Keratinocyte (primary cell): Measurements from ENCODE around the gene HRK.

Source experiments
- EZH2 ChIP-seq: IDR thresholded peaks from one replicate; pipeline ENCODE4 v1.6.1; 2012; ENCODE audit warnings: inconsistent platforms, mild to moderate bottlenecking, low read length, moderate library complexity
- TF ChIP-seq, protein P1 (sequence below), 3 experiments: IDR thresholded peaks in 1 of 3; conservative IDR thresholded peaks in 1 of 3; optimal IDR thresholded peaks in 1 of 3; 2 replicates in 2 of 3; 3 replicates in 1 of 3; pipeline versions ENCODE3 to v1.5.1; 2011; ENCODE audit warnings: low read length in 3 of 3, mild to moderate bottlenecking in 3 of 3, moderate library complexity in 2 of 3, control low read depth in 1 of 3, inconsistent platforms in 1 of 3; ENCODE audit not compliant: insufficient read depth in 2 of 3; ENCODE audit errors: extremely low read depth in 1 of 3

DNA sequence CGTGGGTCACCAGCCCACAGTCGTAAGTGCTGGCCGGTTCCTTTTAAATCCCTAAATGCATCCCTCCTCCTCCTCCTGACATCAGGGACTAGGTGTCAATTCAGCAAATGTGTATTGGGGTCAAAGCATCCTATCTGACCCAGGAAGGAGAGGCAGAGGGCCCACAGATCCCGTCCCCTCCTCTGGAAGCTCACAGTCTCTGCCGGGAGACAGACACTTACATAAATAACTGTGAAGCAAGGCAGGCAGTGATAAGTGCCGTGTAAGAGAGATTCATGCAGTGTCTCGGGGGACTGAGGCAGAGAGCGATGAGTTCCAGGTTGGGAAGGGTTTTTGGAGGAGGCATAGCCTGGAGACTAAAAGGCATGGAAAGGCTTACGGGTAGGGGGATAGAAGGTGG lies 44.1 kb downstream of the HRK start:
- TF ChIP-seq, protein P1, sequence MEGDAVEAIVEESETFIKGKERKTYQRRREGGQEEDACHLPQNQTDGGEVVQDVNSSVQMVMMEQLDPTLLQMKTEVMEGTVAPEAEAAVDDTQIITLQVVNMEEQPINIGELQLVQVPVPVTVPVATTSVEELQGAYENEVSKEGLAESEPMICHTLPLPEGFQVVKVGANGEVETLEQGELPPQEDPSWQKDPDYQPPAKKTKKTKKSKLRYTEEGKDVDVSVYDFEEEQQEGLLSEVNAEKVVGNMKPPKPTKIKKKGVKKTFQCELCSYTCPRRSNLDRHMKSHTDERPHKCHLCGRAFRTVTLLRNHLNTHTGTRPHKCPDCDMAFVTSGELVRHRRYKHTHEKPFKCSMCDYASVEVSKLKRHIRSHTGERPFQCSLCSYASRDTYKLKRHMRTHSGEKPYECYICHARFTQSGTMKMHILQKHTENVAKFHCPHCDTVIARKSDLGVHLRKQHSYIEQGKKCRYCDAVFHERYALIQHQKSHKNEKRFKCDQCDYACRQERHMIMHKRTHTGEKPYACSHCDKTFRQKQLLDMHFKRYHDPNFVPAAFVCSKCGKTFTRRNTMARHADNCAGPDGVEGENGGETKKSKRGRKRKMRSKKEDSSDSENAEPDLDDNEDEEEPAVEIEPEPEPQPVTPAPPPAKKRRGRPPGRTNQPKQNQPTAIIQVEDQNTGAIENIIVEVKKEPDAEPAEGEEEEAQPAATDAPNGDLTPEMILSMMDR (optimal IDR thresholded peaks at IDR 0.05 in 1 of 3, IDR thresholded peaks at IDR 0.05 in 1 of 3, conservative IDR thresholded peaks at IDR 0.05 in 1 of 3; ENCODE audit: extremely low read depth in 1 of 3, insufficient read depth in 2 of 3, low read length in 3 of 3) = no peak
- no peak for TF ChIP-seq EZH2
